Fibroblast of mammary gland (primary cell): ENCODE data around the gene PARD3B.

Experiments
- DNase-seq: peaks from one replicate; pipeline ENCODE4 v3.0.0-alpha.2; 2010; ENCODE audit warnings: low read depth
- H3K4me3 ChIP-seq: 2 replicates; pipeline ENCODE4 v1.5.1; 2011; ENCODE audit warnings: low read depth, mild to moderate bottlenecking, low read length, moderate library complexity; ENCODE audit not compliant: control insufficient read depth
- CTCF ChIP-seq: conservative IDR thresholded peaks from 2 replicates; pipeline ENCODE4 v1.5.1; 2011; ENCODE audit warnings: low read depth, low read length, inconsistent platforms; ENCODE audit not compliant: control insufficient read depth, insufficient read depth

PARD3B gene

GRCh38 chr2:204591225-204591624 lies 46.0 kb downstream of the PARD3B start:
- no peak for TF ChIP-seq CTCF
- DNase-seq, result no peak
- H3K4me3 ChIP-seq, result no peak overlapping the region

- no peak for TF ChIP-seq CTCF
- no peak overlapping the region for H3K4me3 ChIP-seq
- DNase-seq, result no peak
These were observed 58.8 kb downstream of the PARD3B start for GRCh38 chr2:204604061-204604460.

GRCh38 chr2:204608237-204608939 lies 63.1 kb downstream of the PARD3B start:
- no peak overlapping the region for H3K4me3 ChIP-seq
- DNase-seq, result peak; percentile 15
- no peak for TF ChIP-seq CTCF

- H3K4me3 ChIP-seq, result no peak overlapping the region
- TF ChIP-seq CTCF, result no peak
- no peak for DNase-seq
These were observed 65.8 kb downstream of the PARD3B start for GRCh38 chr2:204611017-204611631.

GRCh38 chr2:204611764-204612163 lies 66.5 kb downstream of the PARD3B start:
- H3K4me3 ChIP-seq, result no peak overlapping the region
- TF ChIP-seq CTCF, result no peak
- DNase-seq, result no peak

GRCh38 chr2:204613635-204614034 lies 68.4 kb downstream of the PARD3B start:
- TF ChIP-seq CTCF, result no peak
- DNase-seq, result no peak
- H3K4me3 ChIP-seq, result no peak overlapping the region

- H3K4me3 ChIP-seq, result no peak overlapping the region
- DNase-seq, result no peak
- no peak for TF ChIP-seq CTCF
These were observed 70.2 kb downstream of the PARD3B start for GRCh38 chr2:204615456-204615855.
